Kidney (tissue), 14 donors: ENCODE measurements around the gene ALDH1L2. TPM values are rescaled to one million over a fixed set of nuclear protein-coding genes. Genes with fewer than 3 reads are reported as not detected.

ENCODE experiments used
- DNase-seq, 5 donors: peaks; one replicate each; pipeline ENCODE4 v3.0.0-alpha.2; 2013 to 2020
- FAIRE-seq: peaks from 2 replicates; lab custom pipeline; 2012; peaks lifted over from hg19 to GRCh38; lab: Jason Lieb, UNC
- H3K27ac ChIP-seq, 2 donors: one replicate each; pipeline ENCODE4 v1.7.0; 2013; ENCODE audit warnings: low read depth in 2 of 2, low read length in 2 of 2, inconsistent platforms in 1 of 2
- H3K27me3 ChIP-seq: one replicate; pipeline ENCODE4 v1.7.1; 2013; ENCODE audit warnings: low read length, inconsistent platforms; ENCODE audit not compliant: control insufficient read depth, insufficient read depth
- H3K36me3 ChIP-seq, 3 donors: one replicate each; pipeline versions ENCODE4 v1.7.0 to v1.7.1; 2013; ENCODE audit warnings: low read length in 3 of 3, control low read depth in 1 of 3, inconsistent platforms in 1 of 3; ENCODE audit not compliant: insufficient read depth in 3 of 3, control insufficient read depth in 2 of 3
- H3K4me1 ChIP-seq, 3 donors: one replicate each; pipeline versions ENCODE4 v1.7.0 to v1.7.1; 2013; ENCODE audit warnings: low read length in 3 of 3, inconsistent platforms in 1 of 3, low read depth in 1 of 3; ENCODE audit not compliant: control insufficient read depth in 2 of 3, insufficient read depth in 2 of 3
- H3K4me3 ChIP-seq, 3 donors: one replicate each; pipeline versions ENCODE4 v1.7.0 to v1.8.1; 2013; ENCODE audit warnings: low read length in 3 of 3, control low read depth in 1 of 3, inconsistent platforms in 1 of 3
- H3K9ac ChIP-seq, 3 donors: one replicate each; pipeline versions ENCODE4 v1.7.0 to v1.7.1; 2013; ENCODE audit warnings: low read length in 3 of 3, control low read depth in 1 of 3, inconsistent platforms in 1 of 3
- H3K9me3 ChIP-seq, 3 donors: one replicate each; pipeline versions ENCODE4 v1.7.0 to v1.7.1; 2013; ENCODE audit warnings: low read length in 3 of 3, control low read depth in 1 of 3, inconsistent platforms in 1 of 3; ENCODE audit not compliant: control insufficient read depth in 2 of 3, insufficient read depth in 1 of 3
- CTCF ChIP-seq: IDR thresholded peaks from 3 replicates; pipeline ENCODE4 v1.5.1; 2012; ENCODE audit warnings: mild to moderate bottlenecking, moderate library complexity, borderline replicate concordance; ENCODE audit not compliant: insufficient read depth; ENCODE audit errors: extremely low read depth
- intact Hi-C: fragments of 100-400 bp; cut with DNase I; formaldehyde crosslinking; loops from one replicate; pipeline ENCODE4 v1.11.1; 2022
- polyA plus RNA-seq: library from polyadenylated mRNA; stranded (reverse); fragments of 350-450 nt; fragmentation: Illumina TruSeq; extraction: RNeasy Lipid Tissue Mini Kit (QIAGEN cat#74804); gene quantifications from one replicate; pipeline ENCODE4 v1.2.3, GENCODE V29; 2014; ENCODE audit warnings: low read depth, low replicate concordance; ENCODE audit not compliant: insufficient read depth
- total RNA-seq: library from RNA; stranded (reverse); fragmentation: NEBNext Ultra II Directional; extraction: Animal tissue kit (Norgen Biotek cat#: 25700); gene quantifications from one replicate; pipeline ENCODE4 v1.2.1, GENCODE V29; 2021
- donor health status: control.
- donor health status: control.
- donor health status: control.
- donor health status: control.
- donor health status: control.
- donor health status: DM: yes; HTN: yes; CAD: no.
- donor health status: Normal renal cell carcinoma (clear cell type).

Gene ALDH1L2
- total and polyA plus RNA-seq, 2 donors from 2014 or later: 0.28 to 17.2 TPM

GRCh38 chr12:105091476-105092206 lies 7.4 kb upstream of the ALDH1L2 start:
- Histone ChIP-seq H3K4me1 (no peaks in the 10 kb centered on the region), H3K4me3 (no peak overlapping the region), H3K27me3 (no peaks in the 10 kb centered on the region), H3K36me3 (no peaks in the 10 kb centered on the region), H3K27ac (no peak overlapping the region), H3K9ac (no peak overlapping the region), H3K9me3 (peaks cover 0 to 4% (median 2%) of the 10 kb centered on the region in 3 donors)
- FAIRE-seq (no peak), DNase-seq (no peak)
- TF ChIP-seq CTCF: no peak
- intact Hi-C loops: no loop called here

- DNase-seq (no peak), FAIRE-seq (no peak)
- peaks cover 0 to 2% (median 1%) of the 10 kb centered on the region in 3 donors for H3K9me3 ChIP-seq
- no peak overlapping the region for H3K9ac ChIP-seq
- no peak for TF ChIP-seq CTCF
- H3K36me3 ChIP-seq: no peaks in the 10 kb centered on the region
- H3K27ac ChIP-seq: no peak overlapping the region
- H3K4me3 ChIP-seq: no peak overlapping the region
- intact Hi-C loops: no loop called here
- H3K27me3 ChIP-seq: no peaks in the 10 kb centered on the region
- no peaks in the 10 kb centered on the region for H3K4me1 ChIP-seq
These were observed 6.1 kb upstream of the ALDH1L2 start for GRCh38 chr12:105090361-105090760.

GRCh38 chr12:105089817-105090216 lies 5.6 kb upstream of the ALDH1L2 start:
- H3K4me3 ChIP-seq: no peak overlapping the region
- TF ChIP-seq CTCF: no peak
- H3K27ac ChIP-seq: no peak overlapping the region
- H3K9ac ChIP-seq: no peak overlapping the region
- H3K36me3 ChIP-seq: no peaks in the 10 kb centered on the region
- peaks cover 0 to 2% (median 0%) of the 10 kb centered on the region in 3 donors for H3K9me3 ChIP-seq
- DNase-seq (no peak), FAIRE-seq (no peak)
- intact Hi-C loops: no loop called here
- no peaks in the 10 kb centered on the region for H3K27me3 ChIP-seq
- no peaks in the 10 kb centered on the region for H3K4me1 ChIP-seq
